Amniotic stem cell (primary cell): ENCODE measurements around the gene TNMD.

Experiments used
- DNase-seq: peaks from one replicate; lab custom pipeline; 2025; lab: John Stamatoyannopoulos, UW

Gene TNMD

DNA sequence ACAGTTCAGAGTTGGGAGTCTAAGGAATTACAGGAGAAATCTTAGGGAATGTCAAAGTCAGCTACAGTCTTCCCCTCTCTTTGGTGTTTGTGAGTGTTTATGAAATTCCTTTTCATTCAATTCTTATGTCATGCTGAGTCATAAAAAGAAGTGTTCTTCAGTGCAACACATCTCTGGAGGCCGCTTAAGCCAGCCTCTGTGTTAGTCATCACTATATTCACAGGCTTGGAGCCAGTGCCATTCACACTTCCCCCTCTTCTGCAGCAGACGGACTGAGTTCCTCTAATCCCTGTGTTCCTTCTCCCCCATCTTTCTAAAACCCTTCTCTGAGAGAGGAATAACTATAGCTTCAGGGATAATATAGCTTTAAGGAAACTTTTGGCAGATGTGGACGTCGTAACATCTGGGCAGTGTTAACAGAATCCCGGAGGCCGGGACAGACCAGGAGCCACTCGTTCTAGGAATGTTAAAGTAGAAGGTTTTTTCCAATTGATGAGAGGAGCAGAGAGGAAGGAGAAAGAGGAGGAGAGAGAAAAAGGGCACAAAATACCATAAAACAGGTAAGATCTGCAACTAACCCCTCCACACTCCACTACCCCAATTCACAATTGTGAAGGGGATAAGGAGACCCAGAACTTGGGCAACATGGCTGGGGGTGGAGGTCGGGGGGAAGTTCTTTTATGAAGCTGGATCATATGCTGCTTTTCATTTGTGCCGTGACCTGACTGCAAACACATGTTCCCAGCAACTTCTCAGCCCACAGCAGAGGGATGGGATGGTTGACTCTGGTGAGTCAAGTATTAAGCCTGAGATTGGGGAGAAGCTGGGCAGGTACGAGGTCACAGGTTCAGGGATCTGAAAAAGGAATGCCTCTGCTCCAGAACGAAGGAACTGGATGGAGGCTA lies 59.5 kb downstream of the TNMD start, which contains the start of gene SRPX2:
Gene SRPX2 (plus strand): TSS at position 244 of the 905 bp plus-strand sequence. CDS start 2,124 bp downstream, outside the sequence.
- DNase-seq: peak; percentile 59

DNA sequence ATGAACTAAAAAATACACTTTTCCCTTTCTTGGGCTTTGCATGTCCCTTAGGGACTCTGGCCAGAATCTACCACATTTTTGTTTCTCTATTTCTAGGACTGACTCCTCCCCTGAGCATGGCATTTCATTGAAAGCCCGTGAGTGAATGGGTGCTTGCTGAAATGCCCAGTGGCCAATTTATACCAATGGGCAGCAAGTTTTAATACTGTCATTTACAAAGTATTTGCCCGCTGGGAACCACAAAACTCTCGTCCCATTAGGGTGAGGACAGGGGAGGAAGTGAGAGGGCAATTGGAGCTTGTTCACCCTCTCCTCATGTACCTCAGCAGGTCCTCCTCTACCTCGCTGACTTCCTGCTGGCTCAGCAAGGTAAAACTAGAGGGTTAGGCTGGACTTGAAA lies 60.4 kb downstream of the TNMD start:
- DNase-seq: no peak

DNA sequence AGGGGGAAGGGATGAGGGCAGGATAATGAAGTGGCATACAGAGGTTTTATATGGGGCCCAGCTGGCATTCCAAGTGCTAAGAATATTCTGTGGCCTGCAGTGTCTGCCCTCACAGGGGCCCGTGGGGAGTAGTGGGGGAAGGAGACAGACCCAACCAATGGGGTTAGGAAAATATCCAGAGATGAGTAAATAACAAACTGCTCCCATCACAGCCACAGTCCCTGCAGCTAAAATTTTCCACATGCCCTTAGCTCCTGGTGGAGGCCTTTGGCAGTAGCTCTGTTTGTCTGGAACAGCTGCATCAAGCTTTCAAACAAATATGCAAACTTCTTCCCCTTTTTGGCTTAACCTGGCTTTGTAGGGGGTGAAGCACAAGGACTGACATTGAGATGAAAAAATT lies 62.4 kb downstream of the TNMD start:
- DNase-seq: no peak

DNA sequence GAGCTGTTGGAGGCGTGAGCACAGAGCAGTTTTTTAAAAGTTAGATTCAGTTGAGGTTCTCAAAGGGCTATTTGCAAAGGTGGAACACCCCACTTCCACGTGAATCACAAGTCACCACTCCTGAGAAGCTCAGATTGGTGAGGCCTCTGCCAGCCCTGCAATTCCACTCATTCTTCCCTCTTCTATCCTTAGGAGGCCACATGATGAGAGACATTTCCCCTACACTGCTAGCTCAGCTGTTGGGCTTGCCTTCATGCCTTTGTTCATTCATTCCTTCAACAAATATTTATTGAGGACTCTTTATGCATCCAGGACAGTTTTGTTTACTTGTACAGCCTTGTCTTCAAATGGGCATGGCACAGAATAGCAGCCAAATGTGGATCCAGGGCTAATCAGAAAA lies 63.0 kb downstream of the TNMD start:
- DNase-seq: no peak

DNA sequence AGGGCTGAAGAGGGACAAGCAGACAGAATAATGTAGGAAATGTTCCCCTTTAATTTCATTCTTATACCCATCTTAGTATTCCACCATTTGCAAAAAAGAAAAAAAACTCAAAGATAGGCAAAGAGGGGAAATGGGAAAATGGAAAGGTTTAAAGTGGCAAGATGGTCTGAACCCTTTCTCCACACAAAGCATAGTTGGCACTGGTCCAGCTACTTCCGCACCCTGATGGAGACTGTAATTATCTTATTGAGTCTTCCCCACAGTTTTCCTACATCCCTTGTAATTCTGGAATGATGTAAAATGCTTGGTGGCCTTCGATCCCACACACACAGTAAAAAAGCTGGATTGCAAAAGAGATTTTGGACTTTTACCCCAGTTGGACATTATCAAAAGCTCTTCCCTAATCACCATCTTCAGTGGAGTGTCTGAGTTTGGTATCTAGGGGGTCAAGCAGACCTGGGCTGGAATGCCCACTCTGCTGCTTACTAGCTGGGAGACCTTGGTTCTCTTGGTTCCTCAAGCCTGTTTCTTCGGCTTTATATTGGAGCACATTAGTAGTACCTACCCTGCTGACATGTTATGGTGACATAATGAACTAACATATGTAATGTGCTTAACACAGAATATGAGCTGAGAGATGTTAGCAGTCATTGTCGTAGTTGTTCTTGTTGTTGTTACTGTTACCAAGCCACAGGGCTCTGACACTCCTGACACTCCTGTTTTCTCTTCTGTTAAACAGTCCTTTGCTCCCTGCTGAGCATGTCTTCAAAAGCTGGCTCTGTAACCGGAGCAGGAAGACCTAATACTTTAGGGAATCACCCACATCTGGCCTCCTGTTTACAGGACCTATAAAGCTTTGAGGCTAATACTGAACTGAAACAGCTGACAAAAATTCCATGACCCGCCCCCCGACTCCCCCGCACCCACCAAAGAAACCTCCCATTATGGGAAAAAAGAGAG lies 64.0 kb downstream of the TNMD start:
- no peak for DNase-seq
